Measurements from ENCODE around the gene ALK. TPM values are rescaled to one million over a fixed set of nuclear protein-coding genes. Genes with fewer than 3 reads are reported as not detected.

Gene ALK
- total RNA-seq, 1 donor from 2014 or later: 1.1 TPM

- no peak for ATAC-seq
- Histone ChIP-seq H3K4me1 (no peaks in the 10 kb centered on the region), H3K27ac (no peak overlapping the region), H3K27me3 (ENCODE audit: low read depth) (no peaks in the 10 kb centered on the region), H3K36me3 (no peaks in the 10 kb centered on the region), H3K4me3 (no peak overlapping the region), H3K9me3 (no peaks in the 10 kb centered on the region)
- DNase-seq: no peak
- no peak for TF ChIP-seq CTCF (IDR thresholded peaks at IDR 0.05)
- intact Hi-C loops (cut with DNase I): no loop called here
These were observed 258.5 kb downstream of the ALK start for GRCh38 chr2:29662861-29663260.

- intact Hi-C loops (cut with DNase I): no loop called here
- TF ChIP-seq CTCF (IDR thresholded peaks at IDR 0.05): no peak
- no peak for ATAC-seq
These were observed 261.2 kb downstream of the ALK start for GRCh38 chr2:29660201-29660600.

GRCh38 chr2:29659178-29659577 lies 262.2 kb downstream of the ALK start:
- H3K9me3 ChIP-seq: no peaks in the 10 kb centered on the region
- intact Hi-C loops (cut with DNase I): no loop called here
- DNase-seq (no peak), ATAC-seq (no peak)
- H3K36me3 ChIP-seq: no peaks in the 10 kb centered on the region
- no peak overlapping the region for H3K4me3 ChIP-seq
- no peaks in the 10 kb centered on the region for H3K27me3 ChIP-seq (ENCODE audit: low read depth)
- H3K4me1 ChIP-seq: no peaks in the 10 kb centered on the region
- TF ChIP-seq CTCF (IDR thresholded peaks at IDR 0.05): no peak
- no peak overlapping the region for H3K27ac ChIP-seq

More at GRCh38 chr2:29660201-29660600, 261.2 kb downstream of the ALK start:
- H3K27ac ChIP-seq: no peak overlapping the region
- no peak for DNase-seq
- H3K4me1 ChIP-seq: no peaks in the 10 kb centered on the region
- no peaks in the 10 kb centered on the region for H3K27me3 ChIP-seq (ENCODE audit: low read depth)
- no peaks in the 10 kb centered on the region for H3K36me3 ChIP-seq
- H3K9me3 ChIP-seq: no peaks in the 10 kb centered on the region
- H3K4me3 ChIP-seq: no peak overlapping the region

- no peaks in the 10 kb centered on the region for H3K27me3 ChIP-seq (ENCODE audit: low read depth)
- no peaks in the 10 kb centered on the region for H3K36me3 ChIP-seq
- TF ChIP-seq CTCF (IDR thresholded peaks at IDR 0.05): no peak
- no peak overlapping the region for H3K27ac ChIP-seq
- H3K9me3 ChIP-seq: no peaks in the 10 kb centered on the region
- intact Hi-C loops (cut with DNase I): no loop called here
- H3K4me1 ChIP-seq: no peaks in the 10 kb centered on the region
- no peak overlapping the region for H3K4me3 ChIP-seq
- no peak for ATAC-seq
- no peak for DNase-seq
These were observed 263.7 kb downstream of the ALK start for GRCh38 chr2:29657674-29658073.

- intact Hi-C loops (cut with DNase I): no loop called here
- Histone ChIP-seq H3K4me1 (no peaks in the 10 kb centered on the region), H3K27me3 (ENCODE audit: low read depth) (no peaks in the 10 kb centered on the region), H3K9me3 (no peaks in the 10 kb centered on the region), H3K4me3 (no peak overlapping the region), H3K27ac (no peak overlapping the region), H3K36me3 (no peaks in the 10 kb centered on the region)
- TF ChIP-seq CTCF (IDR thresholded peaks at IDR 0.05): no peak
- ATAC-seq (no peak), DNase-seq (no peak)
These were observed 265.8 kb downstream of the ALK start for GRCh38 chr2:29655391-29656086.
